PC-9 (cell line): Measurements from ENCODE around the gene GIPR. TPM values are rescaled to one million over a fixed set of nuclear protein-coding genes. Genes with fewer than 3 reads are reported as not detected.
"Not testable (repeated sequence)": the region's sequence is repeated elsewhere in the genome, so short reads cannot be mapped to it uniquely, and the experiment has no call there.

Experiments
- BruUV-seq: library from RNA; stranded (reverse); fragments of 400-500 nt; replicated peaks from 2 replicates; lab custom pipeline; 2021; lab: Mats Ljungman, UMichigan
- CTCF ChIA-PET: fragments of 300-600 bp; sonication (Branson Sonifier 250); formaldehyde crosslinking; loops from one replicate; lab custom pipeline; 2022; ENCODE audit warnings: antibody characterized with exemption; lab: Charles Lee
- POLR2A ChIA-PET: fragments of 300-600 bp; sonication (Branson Sonifier 250); formaldehyde crosslinking; loops from one replicate; lab custom pipeline; 2022; ENCODE audit warnings: antibody characterized with exemption; ENCODE audit not compliant: unreplicated experiment; lab: Charles Lee
- DNase-seq, 2 experiments: peaks; one replicate each; pipeline versions ENCODE4 v3.0.0 to v3.0.0-alpha.2; 2015 to 2022; ENCODE audit warnings: mixed read lengths in 1 of 2
- H2AFZ ChIP-seq: fragments of 200-600 bp; sonication (generic); 2 replicates; pipeline ENCODE4 v1.8.1; 2017; ENCODE audit warnings: antibody characterized with exemption
- H3F3A ChIP-seq: fragments of 200-600 bp; sonication (generic); 2 replicates; pipeline ENCODE4 v1.8.1; 2017; ENCODE audit warnings: antibody characterized with exemption, mild to moderate bottlenecking, low read depth; ENCODE audit not compliant: insufficient read depth
- H3K27ac ChIP-seq: fragments of 200-600 bp; sonication (generic); 2 replicates; pipeline ENCODE4 v1.6.1; 2016; ENCODE audit warnings: mixed run types
- H3K27me3 ChIP-seq: fragments of 200-600 bp; sonication (generic); 2 replicates; pipeline ENCODE4 v1.6.1; 2016; ENCODE audit warnings: low read depth, mixed run types; ENCODE audit not compliant: insufficient read depth
- H3K36me3 ChIP-seq: fragments of 200-600 bp; sonication (generic); 2 replicates; pipeline ENCODE4 v1.6.1; 2016; ENCODE audit warnings: low read depth, mixed run types
- H3K4me1 ChIP-seq: fragments of 200-600 bp; sonication (generic); replicated peaks from 2 replicates; pipeline ENCODE4 v1.6.1; 2016; ENCODE audit warnings: mixed run types; ENCODE audit not compliant: insufficient read depth
- H3K4me2 ChIP-seq: fragments of 200-600 bp; sonication (generic); 2 replicates; pipeline ENCODE4 v1.6.1; 2017; ENCODE audit warnings: mixed run types
- H3K4me3 ChIP-seq: fragments of 200-600 bp; sonication (generic); 2 replicates; pipeline ENCODE4 v1.6.1; 2016; ENCODE audit warnings: mixed run types
- H3K79me2 ChIP-seq: fragments of 200-600 bp; sonication (generic); 2 replicates; pipeline ENCODE4 v1.6.1; 2017; ENCODE audit warnings: low read depth, mixed run types
- H3K9me2 ChIP-seq: fragments of 200-600 bp; sonication (generic); 2 replicates; pipeline ENCODE4 v1.8.1; 2017; ENCODE audit warnings: mild to moderate bottlenecking; ENCODE audit not compliant: insufficient read depth
- H3K9me3 ChIP-seq: fragments of 200-600 bp; sonication (generic); 2 replicates; pipeline ENCODE4 v1.8.1; 2016; ENCODE audit warnings: low read depth; ENCODE audit not compliant: insufficient read depth
- H4K20me1 ChIP-seq: fragments of 200-600 bp; sonication (generic); 2 replicates; pipeline ENCODE4 v1.8.1; 2017; ENCODE audit not compliant: insufficient read depth
- CTCF ChIP-seq: fragments of 200-600 bp; sonication (generic); conservative IDR thresholded peaks from 2 replicates; pipeline ENCODE4 v1.6.1; 2017; ENCODE audit warnings: mixed run types, antibody characterized with exemption, mild to moderate bottlenecking, moderate library complexity
- EZH2 ChIP-seq: fragments of 200-600 bp; sonication (generic); IDR thresholded peaks from 2 replicates; pipeline ENCODE4 v1.8.0; 2017; ENCODE audit warnings: antibody characterized with exemption, low read depth
- intact Hi-C: fragments of 100-400 bp; cut with micrococcal nuclease; formaldehyde crosslinking; loops from one replicate; pipeline ENCODE4 v1.10.0; 2022; ENCODE audit not compliant: unreplicated experiment
- total RNA-seq: library from RNA; stranded (reverse); gene quantifications from 2 replicates; pipeline ENCODE4 v1.2.3, GENCODE V29; 2021

The GIPR gene
- total RNA-seq, 1 experiment from 2014 or later: 5.8 TPM

GRCh38 chr19:45682117-45682516 is 14.1 kb downstream of the GIPR start:
- H3K36me3 ChIP-seq: peaks cover 8% of the 10 kb centered on the region; the same call in 1 of the 2 replicates
- peaks cover 15% of the 10 kb centered on the region for H3K4me1 ChIP-seq
- ChIA-PET CTCF (no interaction called here), POLR2A (no interaction called here)
- H3K4me2 ChIP-seq: peak overlapping the region; percentile 78
- no peak for DNase-seq
- no peaks in the 10 kb centered on the region for H3K9me2 ChIP-seq
- no peaks in the 10 kb centered on the region for H3K27me3 ChIP-seq
- TF ChIP-seq CTCF: no peak
- no peak for TF ChIP-seq EZH2
- peak overlapping the region; percentile 77; the same call in 1 of the 2 replicates for H2AFZ ChIP-seq
- H3F3A ChIP-seq: peaks cover 74% of the 10 kb centered on the region
- H3K79me2 ChIP-seq: no peaks in the 10 kb centered on the region
- no peaks in the 10 kb centered on the region for H3K9me3 ChIP-seq
- no TSS peak for BruUV-seq
- H3K4me3 ChIP-seq: peak overlapping the region; percentile 53; the same call in 1 of the 2 replicates
- peaks cover 3% of the 10 kb centered on the region; the same call in 1 of the 2 replicates for H4K20me1 ChIP-seq
- H3K27ac ChIP-seq: peak overlapping the region; percentile 31; the same call in 1 of the 2 replicates
- intact Hi-C loops: no loop called here

GRCh38 chr19:45682908-45683307 is 14.9 kb downstream of the GIPR start:
- H4K20me1 ChIP-seq: peaks cover 10% of the 10 kb centered on the region; the same call in 1 of the 2 replicates
- TF ChIP-seq CTCF (no peak), EZH2 (no peak)
- no peaks in the 10 kb centered on the region for H3K79me2 ChIP-seq
- ChIA-PET POLR2A (no interaction called here), CTCF (no interaction called here)
- intact Hi-C loops: no loop called here
- no peaks in the 10 kb centered on the region for H3K9me2 ChIP-seq
- no peak overlapping the region for H3K27ac ChIP-seq
- peaks cover 79% of the 10 kb centered on the region for H3F3A ChIP-seq
- BruUV-seq: no TSS peak
- H3K4me1 ChIP-seq: peaks cover 14% of the 10 kb centered on the region
- H3K4me3 ChIP-seq: no peak overlapping the region
- H3K36me3 ChIP-seq: peaks cover 15% of the 10 kb centered on the region; the same call in 1 of the 2 replicates
- DNase-seq: no peak
- no peak overlapping the region for H3K4me2 ChIP-seq
- no peak overlapping the region for H2AFZ ChIP-seq
- no peaks in the 10 kb centered on the region for H3K9me3 ChIP-seq
- H3K27me3 ChIP-seq: no peaks in the 10 kb centered on the region

GRCh38 chr19:45685045-45685444 is 17.0 kb downstream of the GIPR start:
- H3K27ac ChIP-seq, H3K27me3 ChIP-seq, intact Hi-C loops, BruUV-seq, H3K9me3 ChIP-seq, H3K9me2 ChIP-seq, DNase-seq, CTCF ChIA-PET, H3K4me1 ChIP-seq, H3K4me2 ChIP-seq, H3K4me3 ChIP-seq, H2AFZ ChIP-seq: not testable (repeated sequence)
- H3K79me2 ChIP-seq: peaks cover 18% of the 10 kb centered on the region
- H3K36me3 ChIP-seq: peaks cover 30% of the 10 kb centered on the region; the same call in 1 of the 2 replicates
- POLR2A ChIA-PET: interaction anchor here (0.6 kb wide), 3 partner anchors 13 to 727 kb away, joined by 4 to 13 read pairs (median 9); no protein-coding TSS in a partner anchor
- peaks cover 25% of the 10 kb centered on the region for H4K20me1 ChIP-seq
- H3F3A ChIP-seq: peaks cover 76% of the 10 kb centered on the region

- intact Hi-C loops: no loop called here
- Histone ChIP-seq H3K4me1 (peaks cover 7% of the 10 kb centered on the region), H3K27ac (no peak overlapping the region), H3K4me2 (no peak overlapping the region), H3K4me3 (no peak overlapping the region), H3K9me3 (no peaks in the 10 kb centered on the region), H3F3A (peaks cover 63% of the 10 kb centered on the region), H3K79me2 (peaks cover 33% of the 10 kb centered on the region), H4K20me1 (peaks cover 25% of the 10 kb centered on the region), H3K9me2 (no peaks in the 10 kb centered on the region), H3K27me3 (no peaks in the 10 kb centered on the region), H3K36me3 (peaks cover 30% of the 10 kb centered on the region; the same call in 1 of the 2 replicates), H2AFZ (no peak overlapping the region)
- DNase-seq: no peak
- CTCF ChIA-PET: no interaction called here
- no peak for TF ChIP-seq CTCF
- no peak for TF ChIP-seq EZH2
- POLR2A ChIA-PET: no interaction called here
- no TSS peak for BruUV-seq
Observed at GRCh38 chr19:45687599-45687998, 19.6 kb downstream of the GIPR start.
